Endodermal cell (in vitro differentiated cells): ENCODE measurements around the gene SCD. TPM values are rescaled to one million over a fixed set of nuclear protein-coding genes. Genes with fewer than 3 reads are reported as not detected.

Experiments used
- DNase-seq: peaks from one replicate; pipeline ENCODE4 v3.0.0-alpha.2; 2017
- H3K27ac ChIP-seq: 2 replicates; pipeline ENCODE4 v1.5.1; 2013; ENCODE audit warnings: mild to moderate bottlenecking, low read depth, low read length, moderate library complexity
- H3K27me3 ChIP-seq: 2 replicates; pipeline ENCODE4 v1.6.1; 2013; ENCODE audit warnings: mild to moderate bottlenecking, low read length, moderate library complexity; ENCODE audit not compliant: insufficient read depth, control insufficient read depth, poor library complexity, severe bottlenecking
- H3K36me3 ChIP-seq: 2 replicates; pipeline ENCODE4 v1.7.0; 2013; ENCODE audit warnings: mild to moderate bottlenecking, low read length, moderate library complexity; ENCODE audit not compliant: control insufficient read depth, insufficient read depth
- H3K4me1 ChIP-seq: one replicate; pipeline ENCODE4 v1.7.0; 2013; ENCODE audit warnings: low read length; ENCODE audit not compliant: control insufficient read depth, insufficient read depth
- H3K4me3 ChIP-seq: 2 replicates; pipeline ENCODE4 v1.5.1; 2013; ENCODE audit warnings: mild to moderate bottlenecking, low read length, moderate library complexity
- H3K9ac ChIP-seq: 2 replicates; pipeline ENCODE4 v1.6.1; 2013; ENCODE audit warnings: mild to moderate bottlenecking, low read length, moderate library complexity; ENCODE audit not compliant: poor library complexity, severe bottlenecking; ENCODE audit errors: extremely low read depth
- H3K9me3 ChIP-seq: 2 replicates; pipeline ENCODE4 v1.6.1; 2013; ENCODE audit warnings: mild to moderate bottlenecking, low read length, moderate library complexity; ENCODE audit not compliant: control insufficient read depth
- H3K27ac Mint-ChIP-seq: 2 replicates; pipeline ENCODE4 v1.8.0; 2020; ENCODE audit warnings: mixed read lengths
- H3K27me3 Mint-ChIP-seq: 2 replicates; pipeline ENCODE4 v1.8.0; 2021; ENCODE audit warnings: mild to moderate bottlenecking, mixed read lengths; ENCODE audit not compliant: insufficient read depth
- H3K36me3 Mint-ChIP-seq: 2 replicates; pipeline ENCODE4 v1.8.0; 2020; ENCODE audit warnings: low read depth, mixed read lengths
- H3K4me1 Mint-ChIP-seq: 2 replicates; pipeline ENCODE4 v1.8.0; 2020; ENCODE audit warnings: mixed read lengths
- H3K4me3 Mint-ChIP-seq: 2 replicates; pipeline ENCODE4 v1.8.0; 2020; ENCODE audit warnings: mild to moderate bottlenecking, moderate library complexity, mixed read lengths
- H3K9me3 Mint-ChIP-seq: 2 replicates; pipeline ENCODE4 v1.8.0; 2020; ENCODE audit warnings: mild to moderate bottlenecking, mixed read lengths
- CTCF ChIP-seq: fragments of 200-600 bp; sonication (generic); conservative IDR thresholded peaks from 2 replicates; pipeline ENCODE4 v1.5.0; 2021; ENCODE audit warnings: antibody characterized with exemption, mild to moderate bottlenecking
- WGBS, 2 experiments: methylation state at CpG; one replicate each; pipeline versions ENCODE4 v1.1.5 to v1.1.7; 2013; ENCODE audit warnings: missing lambda C conversion rate in 2 of 2, mixed read lengths in 1 of 2; ENCODE audit not compliant: insufficient coverage in 1 of 2, insufficient read length in 1 of 2; 5-methylcytosine and 5-hydroxymethylcytosine counted together
- total RNA-seq, 2 donors: library from RNA; stranded (reverse); fragmentation: NEBNext Ultra II Directional in 1 of 2; extraction: Animal tissue kit (Norgen Biotek cat#: 25700) in 1 of 2; gene quantifications; 2 replicates in 1 of 2; 3 replicates in 1 of 2; pipeline ENCODE4 v1.2.1, GENCODE V29; 2021

Gene SCD
- total RNA-seq, 2 donors from 2014 or later = 369 to 442 TPM

- WGBS, 2 experiments = 75 to 92% methylated on average over 4 to 6 of the region's 6 CpGs
- Mint-ChIP-seq H3K4me3 (no peak overlapping the region), H3K9me3 (no peaks in the 10 kb centered on the region), H3K36me3 (peaks cover 57% of the 10 kb centered on the region), H3K27me3 (no peaks in the 10 kb centered on the region), H3K4me1 (peaks cover 42% of the 10 kb centered on the region), H3K27ac (peak overlapping the region; percentile 32)
- Histone ChIP-seq H3K27ac (peak overlapping the region; percentile 50), H3K9ac (no peak overlapping the region), H3K4me1 (peaks cover 16% of the 10 kb centered on the region), H3K36me3 (peaks cover 54% of the 10 kb centered on the region), H3K9me3 (peaks cover 2% of the 10 kb centered on the region), H3K27me3 (no peaks in the 10 kb centered on the region), H3K4me3 (no peak overlapping the region)
- no peak for DNase-seq
- no peak for TF ChIP-seq CTCF
These were observed 15.8 kb downstream of the SCD start for GRCh38 chr10:100362570-100363496.

GRCh38 chr10:100364175-100364574, 17.1 kb downstream of the SCD start:
- H3K27ac ChIP-seq = peak overlapping the region; percentile 48

More at GRCh38 chr10:100364175-100364574, 17.1 kb downstream of the SCD start:
- no peaks in the 10 kb centered on the region for H3K27me3 ChIP-seq
- H3K4me1 ChIP-seq = peaks cover 16% of the 10 kb centered on the region
- WGBS, 2 experiments = 98 to 100% methylated on average over 2 to 3 of the region's 3 CpGs
- Mint-ChIP-seq H3K4me3 (no peak overlapping the region), H3K4me1 (peaks cover 38% of the 10 kb centered on the region), H3K9me3 (no peaks in the 10 kb centered on the region), H3K27me3 (no peaks in the 10 kb centered on the region), H3K27ac (peak overlapping the region; percentile 16), H3K36me3 (peaks cover 51% of the 10 kb centered on the region)
- H3K36me3 ChIP-seq = peaks cover 50% of the 10 kb centered on the region
- no peaks in the 10 kb centered on the region for H3K9me3 ChIP-seq
- no peak overlapping the region for H3K9ac ChIP-seq
- DNase-seq = no peak
- H3K4me3 ChIP-seq = no peak overlapping the region
- TF ChIP-seq CTCF = no peak
